DMS114 treated with DMSO at 0.1 percent for 48 hours (cell line): ENCODE measurements around the gene ZCWPW1.
"Not testable (repeated sequence)": the region's sequence is repeated elsewhere in the genome, so short reads cannot be mapped to it uniquely, and the experiment has no call there.

Source experiments
- DNase-seq: peaks from one replicate; lab custom pipeline; 2025; ENCODE audit not compliant: unreplicated experiment; lab: John Stamatoyannopoulos, UW

The ZCWPW1 gene

GRCh38 chr7:100356416-100357068, 72.0 kb downstream of the ZCWPW1 start:
- DNase-seq: no peak

DNA sequence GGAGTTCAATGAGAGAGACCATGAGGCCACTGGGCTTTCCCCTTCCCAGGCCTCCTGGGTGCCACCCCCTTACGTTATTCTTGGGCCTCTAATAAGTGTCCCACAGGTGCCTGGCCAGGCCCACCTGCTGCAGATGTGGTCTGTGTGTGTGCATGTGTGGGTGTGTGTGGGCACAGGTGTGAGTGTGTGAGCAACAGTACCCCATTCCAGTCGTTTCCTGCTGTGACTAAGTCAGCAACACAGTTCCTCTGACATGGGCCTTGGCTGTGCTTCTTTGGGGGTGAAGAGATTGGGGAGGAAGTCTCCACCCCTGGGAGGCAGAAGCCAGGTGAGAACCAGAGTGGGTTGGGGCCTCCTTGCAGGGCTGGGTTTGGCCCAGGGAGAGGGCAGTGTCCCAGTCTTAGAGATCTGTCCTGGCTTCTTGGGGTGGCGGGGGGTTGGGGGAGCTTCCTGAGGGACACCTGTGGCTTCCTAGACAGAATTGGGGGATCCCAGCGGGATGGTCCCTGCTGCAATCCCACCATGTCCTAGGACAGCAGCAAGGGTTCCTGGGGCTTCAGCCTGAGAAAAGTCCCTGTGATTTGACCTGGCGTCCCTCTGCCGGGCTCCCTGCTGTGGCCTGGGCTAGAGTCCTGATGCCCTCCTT, 74.7 kb downstream of the ZCWPW1 start:
- no peak for DNase-seq

GRCh38 chr7:100352984-100353684, 75.4 kb downstream of the ZCWPW1 start:
- no peak for DNase-seq

- not testable (repeated sequence) for DNase-seq
These were observed 76.2 kb downstream of the ZCWPW1 start for GRCh38 chr7:100352230-100352781.

- DNase-seq: no peak
These were observed 76.8 kb downstream of the ZCWPW1 start for GRCh38 chr7:100351657-100352058.
